DND-41 (cell line): ENCODE results near the gene PRRX1.

Experiments used
- ATAC-seq: fragments of 200-7000 bp; cut with Tn5 transposase; 3 replicates; pipeline ENCODE4 v1.9.1; 2021; ENCODE audit warnings: low read depth; ENCODE audit not compliant: insufficient read depth
- DNase-seq: peaks from one replicate; pipeline ENCODE4 v3.0.0-alpha.2; 2020
- H2AFZ ChIP-seq: 2 replicates; pipeline ENCODE4 v1.6.0; 2012; ENCODE audit warnings: low read depth, low read length
- H3K27ac ChIP-seq: 2 replicates; pipeline ENCODE4 v1.5.1; 2012; ENCODE audit warnings: low read length, inconsistent platforms
- H3K27me3 ChIP-seq: fragments of 200-600 bp; sonication (generic); 2 replicates; pipeline ENCODE4 v1.6.0; 2012; ENCODE audit warnings: low read length, mild to moderate bottlenecking, inconsistent platforms; ENCODE audit not compliant: insufficient read depth, poor library complexity
- H3K36me3 ChIP-seq: 2 replicates; pipeline ENCODE4 v1.5.1; 2012; ENCODE audit warnings: low read length, inconsistent platforms; ENCODE audit not compliant: insufficient read depth
- H3K4me1 ChIP-seq: 2 replicates; pipeline ENCODE4 v1.5.1; 2012; ENCODE audit warnings: mild to moderate bottlenecking, low read length; ENCODE audit not compliant: insufficient read depth
- H3K4me2 ChIP-seq: 2 replicates; pipeline ENCODE4 v1.6.0; 2012; ENCODE audit warnings: mild to moderate bottlenecking, moderate library complexity, low read length, inconsistent platforms; ENCODE audit not compliant: insufficient read depth
- H3K4me3 ChIP-seq, 2 experiments: fragments of 200-600 bp in 1 of 2; shearing (Covaris generic) in 1 of 2; 2 replicates each; pipeline ENCODE4 v1.5.1; 2012 to 2016; ENCODE audit warnings: inconsistent platforms in 2 of 2, low read length in 2 of 2, mild to moderate bottlenecking in 2 of 2, low read depth in 1 of 2, moderate library complexity in 1 of 2
- H3K79me2 ChIP-seq: 2 replicates; pipeline ENCODE4 v1.6.0; 2012; ENCODE audit warnings: low read length, inconsistent platforms; ENCODE audit not compliant: insufficient read depth
- H3K9ac ChIP-seq: 2 replicates; pipeline ENCODE4 v1.6.0; 2012; ENCODE audit warnings: low read depth, mild to moderate bottlenecking, inconsistent platforms, low read length, moderate library complexity
- H3K9me3 ChIP-seq: 2 replicates; pipeline ENCODE4 v1.5.1; 2012; ENCODE audit warnings: low read length, moderate library complexity, mild to moderate bottlenecking, inconsistent platforms; ENCODE audit not compliant: insufficient read depth, severe bottlenecking
- H4K20me1 ChIP-seq: 2 replicates; pipeline ENCODE4 v1.6.0; 2012; ENCODE audit warnings: low read length; ENCODE audit not compliant: insufficient read depth
- EZH2 ChIP-seq: IDR thresholded peaks from 3 replicates; pipeline ENCODE4 v1.6.1; 2012; ENCODE audit warnings: borderline replicate concordance, low read depth, mild to moderate bottlenecking, moderate library complexity, low read length, inconsistent platforms; ENCODE audit not compliant: severe bottlenecking
- TF ChIP-seq, protein P1 (sequence below): IDR thresholded peaks from 2 replicates; pipeline ENCODE4 v1.5.1; 2012; ENCODE audit warnings: borderline replicate concordance, low read length, moderate library complexity, mild to moderate bottlenecking; ENCODE audit not compliant: poor library complexity, severe bottlenecking; ENCODE audit errors: extremely low read depth

Gene PRRX1

DNA sequence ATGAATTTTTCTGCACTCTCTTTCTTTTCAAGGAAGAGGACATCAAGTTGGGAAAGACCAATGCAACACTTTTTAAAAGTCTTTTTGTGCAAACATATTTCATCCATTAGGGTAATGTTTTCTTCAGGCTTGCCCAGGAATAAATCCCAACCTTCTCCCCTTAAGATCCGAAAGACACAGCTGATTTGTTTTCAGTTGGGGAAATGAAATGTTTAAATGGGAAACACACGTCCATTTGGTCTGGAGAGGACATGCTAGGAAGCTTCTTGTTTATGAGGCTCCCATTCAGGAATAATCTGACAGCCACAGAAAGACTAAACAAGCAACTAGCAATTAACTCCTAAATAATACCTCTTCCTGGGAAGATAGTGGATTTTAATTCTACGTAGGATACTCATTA lies 91.9 kb downstream of the PRRX1 start:
- no peak for TF ChIP-seq EZH2
- TF ChIP-seq, protein P1, sequence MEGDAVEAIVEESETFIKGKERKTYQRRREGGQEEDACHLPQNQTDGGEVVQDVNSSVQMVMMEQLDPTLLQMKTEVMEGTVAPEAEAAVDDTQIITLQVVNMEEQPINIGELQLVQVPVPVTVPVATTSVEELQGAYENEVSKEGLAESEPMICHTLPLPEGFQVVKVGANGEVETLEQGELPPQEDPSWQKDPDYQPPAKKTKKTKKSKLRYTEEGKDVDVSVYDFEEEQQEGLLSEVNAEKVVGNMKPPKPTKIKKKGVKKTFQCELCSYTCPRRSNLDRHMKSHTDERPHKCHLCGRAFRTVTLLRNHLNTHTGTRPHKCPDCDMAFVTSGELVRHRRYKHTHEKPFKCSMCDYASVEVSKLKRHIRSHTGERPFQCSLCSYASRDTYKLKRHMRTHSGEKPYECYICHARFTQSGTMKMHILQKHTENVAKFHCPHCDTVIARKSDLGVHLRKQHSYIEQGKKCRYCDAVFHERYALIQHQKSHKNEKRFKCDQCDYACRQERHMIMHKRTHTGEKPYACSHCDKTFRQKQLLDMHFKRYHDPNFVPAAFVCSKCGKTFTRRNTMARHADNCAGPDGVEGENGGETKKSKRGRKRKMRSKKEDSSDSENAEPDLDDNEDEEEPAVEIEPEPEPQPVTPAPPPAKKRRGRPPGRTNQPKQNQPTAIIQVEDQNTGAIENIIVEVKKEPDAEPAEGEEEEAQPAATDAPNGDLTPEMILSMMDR, result no peak
- no peaks in the 10 kb centered on the region for H3K27me3 ChIP-seq

DNA sequence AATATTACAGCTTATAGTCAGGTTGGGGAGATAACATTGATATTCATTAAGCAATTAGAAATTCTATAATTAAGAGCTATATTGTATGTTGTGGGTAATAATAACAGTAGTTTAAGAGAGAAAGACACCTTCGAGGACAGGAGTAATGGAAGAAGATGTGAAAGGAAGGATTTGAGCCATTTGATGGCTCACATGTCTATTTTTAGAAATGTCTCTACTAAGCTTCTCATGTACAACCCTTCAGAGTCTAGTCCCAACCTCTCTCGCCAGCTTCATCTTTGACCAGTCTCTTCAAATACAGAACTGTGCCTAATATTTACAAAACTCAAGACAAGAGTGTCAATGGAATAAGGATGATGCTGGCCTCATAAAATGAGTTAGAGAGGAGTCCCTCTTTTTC lies 95.1 kb downstream of the PRRX1 start:
- no peak overlapping the region for H3K9ac ChIP-seq
- no peak for TF ChIP-seq EZH2
- TF ChIP-seq, protein P1, result no peak
- H3K36me3 ChIP-seq, result no peaks in the 10 kb centered on the region
- H3K4me2 ChIP-seq, result no peak overlapping the region
- H3K4me3 ChIP-seq, result no peak overlapping the region
- no peaks in the 10 kb centered on the region for H3K27me3 ChIP-seq
- no peaks in the 10 kb centered on the region for H3K4me1 ChIP-seq
- no peaks in the 10 kb centered on the region for H3K79me2 ChIP-seq
- no peaks in the 10 kb centered on the region for H4K20me1 ChIP-seq
- ATAC-seq, result no peak
- no peak overlapping the region for H3K27ac ChIP-seq
- H2AFZ ChIP-seq, result no peak overlapping the region
- DNase-seq, result no peak
- no peaks in the 10 kb centered on the region for H3K9me3 ChIP-seq

More for the DNA sequence above, 91.9 kb downstream of the PRRX1 start:
- no peak overlapping the region for H3K4me2 ChIP-seq
- no peak overlapping the region for H3K9ac ChIP-seq
- no peak overlapping the region for H3K4me3 ChIP-seq
- no peak for ATAC-seq
- H3K27ac ChIP-seq, result no peak overlapping the region
- no peak for DNase-seq
- no peaks in the 10 kb centered on the region for H4K20me1 ChIP-seq
- H3K79me2 ChIP-seq, result no peaks in the 10 kb centered on the region
- H3K36me3 ChIP-seq, result no peaks in the 10 kb centered on the region
- no peaks in the 10 kb centered on the region for H3K9me3 ChIP-seq
- no peaks in the 10 kb centered on the region for H3K4me1 ChIP-seq
- no peak overlapping the region for H2AFZ ChIP-seq

DNA sequence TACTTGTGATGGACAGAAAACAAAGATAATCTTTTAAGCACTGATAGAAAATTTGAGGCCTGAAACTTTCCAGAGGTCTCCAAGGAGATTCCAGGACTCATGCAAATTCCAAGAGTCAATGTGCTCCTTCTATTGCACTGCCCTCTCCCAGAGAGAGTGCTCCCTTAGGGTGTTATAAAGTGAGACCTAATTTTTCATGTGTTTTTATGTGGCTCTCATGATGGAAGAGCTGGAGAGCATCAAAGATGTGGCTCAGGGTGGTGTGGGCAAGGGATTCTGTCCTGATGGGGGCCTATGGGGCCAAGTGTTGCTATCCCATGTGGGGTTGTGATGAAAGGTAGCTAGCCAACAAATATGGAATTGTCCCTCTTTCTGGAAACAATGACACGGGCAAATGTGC lies 101.3 kb downstream of the PRRX1 start:
- Histone ChIP-seq H3K4me1 (peaks cover 8% of the 10 kb centered on the region), H3K79me2 (no peaks in the 10 kb centered on the region), H2AFZ (peak overlapping the region; percentile 19; the same call in 1 of the 2 replicates), H3K4me2 (no peak overlapping the region), H3K27ac (no peak overlapping the region), H3K9me3 (no peaks in the 10 kb centered on the region), H3K4me3 (no peak overlapping the region), H3K27me3 (no peaks in the 10 kb centered on the region), H4K20me1 (no peaks in the 10 kb centered on the region), H3K9ac (no peak overlapping the region), H3K36me3 (no peaks in the 10 kb centered on the region)
- no peak for TF ChIP-seq EZH2
- TF ChIP-seq, protein P1, result no peak
- ATAC-seq (peak; percentile 17; the same call in 1 of the 3 replicates), DNase-seq (no peak)

DNA sequence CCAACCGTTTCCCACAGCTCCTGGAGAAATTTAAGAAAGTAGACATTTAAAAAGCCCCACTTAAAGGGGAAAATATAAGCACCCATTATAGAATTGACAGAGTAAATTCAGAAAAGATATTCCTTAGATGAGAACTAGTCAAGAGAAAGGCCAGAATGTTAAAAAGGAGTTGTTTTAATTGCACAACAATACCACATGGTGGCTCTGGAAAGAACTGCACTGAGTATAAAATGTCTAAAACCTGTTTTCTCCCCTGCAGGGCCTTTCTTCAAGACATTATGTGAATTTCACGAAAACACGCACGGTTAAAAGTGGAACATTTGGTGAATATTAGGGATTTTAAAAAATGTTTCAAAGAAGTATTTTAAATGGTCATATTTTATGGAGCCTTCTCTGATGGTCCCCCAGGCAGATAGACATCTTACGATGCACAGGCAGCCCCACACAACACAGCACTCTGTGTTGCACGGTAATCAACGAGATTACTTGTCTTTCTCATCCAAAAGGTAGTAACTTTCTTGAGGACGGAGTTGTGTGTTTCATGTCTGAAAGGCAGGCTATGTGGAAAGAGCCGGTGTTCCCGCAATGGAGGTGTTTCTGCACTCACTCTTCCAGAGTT lies 101.9 kb downstream of the PRRX1 start:
- no peak overlapping the region for H3K4me3 ChIP-seq
- DNase-seq (no peak), ATAC-seq (peak; percentile 74)
- H3K9me3 ChIP-seq, result no peaks in the 10 kb centered on the region
- no peak overlapping the region for H3K4me2 ChIP-seq
- H2AFZ ChIP-seq, result peak overlapping the region; percentile 43; the same call in 1 of the 2 replicates
- H3K27ac ChIP-seq, result no peak overlapping the region
- no peak overlapping the region for H3K9ac ChIP-seq
- no peaks in the 10 kb centered on the region for H3K27me3 ChIP-seq
- no peaks in the 10 kb centered on the region for H3K36me3 ChIP-seq
- H3K4me1 ChIP-seq, result peaks cover 8% of the 10 kb centered on the region
- no peaks in the 10 kb centered on the region for H3K79me2 ChIP-seq
- no peaks in the 10 kb centered on the region for H4K20me1 ChIP-seq
- TF ChIP-seq EZH2, result no peak
- TF ChIP-seq, protein P1, result peak; percentile 75
